Uterus (tissue), 4 donors: ENCODE results near the gene LMO3. TPM values are rescaled to one million over a fixed set of nuclear protein-coding genes. Genes with fewer than 3 reads are reported as not detected.

Source experiments
- DNase-seq, 2 donors: peaks; one replicate each; pipeline ENCODE4 v3.0.0-alpha.2; 2019 to 2020
- H3K27ac ChIP-seq, 2 donors: fragments of 200-600 bp; sonication (generic); 1 replicate in 1 of 2; 2 replicates in 1 of 2; pipeline ENCODE4 v1.5.1; 2016 to 2018
- H3K27me3 ChIP-seq, 2 donors: fragments of 200-600 bp; sonication (generic); one replicate each; pipeline ENCODE4 v1.5.1; 2018 to 2019; ENCODE audit warnings: control low read depth in 1 of 2
- H3K36me3 ChIP-seq, 2 donors: fragments of 200-600 bp; sonication (generic); one replicate each; pipeline ENCODE4 v1.5.1; 2019; ENCODE audit warnings: control low read depth in 1 of 2
- H3K4me1 ChIP-seq, 2 donors: fragments of 200-600 bp; sonication (generic); one replicate each; pipeline ENCODE4 v1.5.1; 2018 to 2019; ENCODE audit warnings: control low read depth in 1 of 2
- H3K4me3 ChIP-seq, 2 donors: fragments of 200-600 bp; sonication (generic); 1 replicate in 1 of 2; 2 replicates in 1 of 2; pipeline ENCODE4 v1.5.1; 2018 to 2019; ENCODE audit warnings: mild to moderate bottlenecking in 1 of 2
- H3K9me3 ChIP-seq, 2 donors: fragments of 200-600 bp; sonication (generic); one replicate each; pipeline ENCODE4 v1.5.1; 2019; ENCODE audit warnings: control low read depth in 1 of 2
- CTCF ChIP-seq, 4 experiments: fragments of 200-600 bp in 2 of 4; fragments of 450-650 bp in 2 of 4; sonication (generic) in 2 of 4; IDR thresholded peaks; one replicate each; pipeline ENCODE4 v1.5.1; 2016 to 2019; ENCODE audit warnings: antibody characterized with exemption in 4 of 4, mild to moderate bottlenecking in 2 of 4, moderate library complexity in 1 of 4
- POLR2A ChIP-seq, 2 donors: fragments of 450-650 bp; IDR thresholded peaks; one replicate each; pipeline ENCODE4 v1.6.1; 2016; ENCODE audit warnings: antibody characterized with exemption in 2 of 2, mild to moderate bottlenecking in 1 of 2, moderate library complexity in 1 of 2
- intact Hi-C: fragments of 100-400 bp; cut with DNase I; formaldehyde crosslinking; loops from one replicate; pipeline ENCODE4 v1.15.1; 2023; ENCODE audit warnings: low total_unique reads
- total RNA-seq, 4 donors: library from RNA; depleted of rRNA in 3 of 4; stranded (reverse); fragments of >200 nt in 3 of 4; gene quantifications; one replicate each; pipeline versions ENCODE4 v1.1.0 to v1.2.4, GENCODE V29; 2014 to 2023
- donor health status: DM: yes; HTN: yes; CAD: no.

LMO3 gene
- total RNA-seq, 4 donors from 2014 or later: 20.9 to 130 (median 67.8) TPM

- TF ChIP-seq POLR2A (IDR thresholded peaks at IDR 0.05): no peak
- TF ChIP-seq CTCF (IDR thresholded peaks at IDR 0.05): no peak
- no peak overlapping the region for H3K27ac ChIP-seq
- H3K36me3 ChIP-seq: no peaks in the 10 kb centered on the region
- H3K4me3 ChIP-seq: no peak overlapping the region
- H3K9me3 ChIP-seq: no peaks in the 10 kb centered on the region
- no peaks in the 10 kb centered on the region for H3K27me3 ChIP-seq
- no peak for DNase-seq
- intact Hi-C loops: no loop called here
- no peaks in the 10 kb centered on the region for H3K4me1 ChIP-seq
These were observed 90.3 kb downstream of the LMO3 start for GRCh38 chr12:16515666-16516065.

GRCh38 chr12:16513231-16513630 is 92.7 kb downstream of the LMO3 start:
- Histone ChIP-seq H3K4me1 (no peaks in the 10 kb centered on the region), H3K27me3 (no peaks in the 10 kb centered on the region), H3K9me3 (no peaks in the 10 kb centered on the region), H3K27ac (no peak overlapping the region), H3K36me3 (no peaks in the 10 kb centered on the region), H3K4me3 (no peak overlapping the region)
- TF ChIP-seq POLR2A (IDR thresholded peaks at IDR 0.05) (no peak), CTCF (IDR thresholded peaks at IDR 0.05) (no peak)
- DNase-seq: no peak
- intact Hi-C loops: no loop called here

GRCh38 chr12:16509411-16509810 is 96.6 kb downstream of the LMO3 start:
- no peak overlapping the region for H3K4me3 ChIP-seq
- TF ChIP-seq CTCF (IDR thresholded peaks at IDR 0.05): no peak
- no peak for TF ChIP-seq POLR2A (IDR thresholded peaks at IDR 0.05)
- no peaks in the 10 kb centered on the region for H3K27me3 ChIP-seq
- intact Hi-C loops: no loop called here
- H3K9me3 ChIP-seq: no peaks in the 10 kb centered on the region
- H3K27ac ChIP-seq: no peak overlapping the region
- H3K4me1 ChIP-seq: no peaks in the 10 kb centered on the region
- no peaks in the 10 kb centered on the region for H3K36me3 ChIP-seq
- no peak for DNase-seq

- DNase-seq: no peak
- H3K4me3 ChIP-seq: no peak overlapping the region
- TF ChIP-seq POLR2A (IDR thresholded peaks at IDR 0.05): no peak
- no peak for TF ChIP-seq CTCF (IDR thresholded peaks at IDR 0.05)
- no peaks in the 10 kb centered on the region for H3K27me3 ChIP-seq
- intact Hi-C loops: no loop called here
- no peaks in the 10 kb centered on the region for H3K4me1 ChIP-seq
- no peaks in the 10 kb centered on the region for H3K9me3 ChIP-seq
- no peaks in the 10 kb centered on the region for H3K36me3 ChIP-seq
- no peak overlapping the region for H3K27ac ChIP-seq
These were observed 99.6 kb downstream of the LMO3 start for GRCh38 chr12:16506394-16506793.

GRCh38 chr12:16504200-16504599 is 101.8 kb downstream of the LMO3 start:
- Histone ChIP-seq H3K27ac (no peak overlapping the region), H3K4me1 (no peaks in the 10 kb centered on the region), H3K36me3 (no peaks in the 10 kb centered on the region), H3K27me3 (no peaks in the 10 kb centered on the region), H3K9me3 (no peaks in the 10 kb centered on the region), H3K4me3 (no peak overlapping the region)
- intact Hi-C loops: no loop called here
- TF ChIP-seq CTCF (IDR thresholded peaks at IDR 0.05): no peak
- TF ChIP-seq POLR2A (IDR thresholded peaks at IDR 0.05): no peak
- no peak for DNase-seq
